Transverse colon (tissue), 4 donors: ENCODE measurements around the gene STOML3. TPM values are rescaled to one million over a fixed set of nuclear protein-coding genes. Genes with fewer than 3 reads are reported as not detected.

Source experiments
- DNase-seq: peaks from one replicate; pipeline ENCODE4 v3.0.0-alpha.2; 2019
- H3K27ac ChIP-seq, 4 donors: fragments of 200-600 bp; sonication (generic); 2 replicates each; pipeline ENCODE4 v1.5.1; 2016 to 2018; ENCODE audit warnings: inconsistent platforms in 4 of 4
- H3K27me3 ChIP-seq: fragments of 200-600 bp; sonication (generic); 2 replicates; pipeline ENCODE4 v1.5.1; 2017; ENCODE audit warnings: inconsistent platforms
- H3K36me3 ChIP-seq, 4 donors: fragments of 200-600 bp; sonication (generic); 2 replicates each; pipeline ENCODE4 v1.5.1; 2017 to 2019; ENCODE audit warnings: inconsistent platforms in 4 of 4
- H3K4me1 ChIP-seq, 4 donors: fragments of 200-600 bp; sonication (generic); 2 replicates each; pipeline ENCODE4 v1.5.1; 2017 to 2020; ENCODE audit warnings: inconsistent platforms in 4 of 4
- H3K4me3 ChIP-seq, 4 donors: fragments of 200-600 bp; sonication (generic); 1 replicate in 1 of 4; 2 replicates in 3 of 4; pipeline versions ENCODE4 v1.5.1 to v1.6.1; 2017 to 2019; ENCODE audit warnings: inconsistent platforms in 4 of 4
- H3K9me3 ChIP-seq, 2 donors: fragments of 200-600 bp; sonication (generic); 2 replicates each; pipeline ENCODE4 v1.5.1; 2017 to 2019; ENCODE audit warnings: inconsistent platforms in 2 of 2
- CTCF ChIP-seq, 5 experiments: fragments of 200-600 bp in 3 of 5; fragments of 450-650 bp in 2 of 5; sonication (generic) in 3 of 5; IDR thresholded peaks; 1 replicate in 2 of 5; 2 replicates in 3 of 5; pipeline ENCODE4 v1.5.1; 2016 to 2017; ENCODE audit warnings: antibody characterized with exemption in 5 of 5, inconsistent platforms in 3 of 5, mild to moderate bottlenecking in 2 of 5, moderate library complexity in 1 of 5
- EP300 ChIP-seq: sonication (generic); formaldehyde crosslinking; IDR thresholded peaks from one replicate; pipeline ENCODE4 v1.6.1; 2017; ENCODE audit warnings: antibody characterized with exemption, low read depth
- POLR2A ChIP-seq: fragments of 450-650 bp; IDR thresholded peaks from one replicate; pipeline ENCODE4 v1.6.1; 2016; ENCODE audit warnings: antibody characterized with exemption, mild to moderate bottlenecking, moderate library complexity
- POLR2AphosphoS5 ChIP-seq, 3 donors: sonication (generic); formaldehyde crosslinking; IDR thresholded peaks; one replicate each; pipeline ENCODE4 v1.6.1; 2016; ENCODE audit warnings: antibody characterized with exemption in 3 of 3
- WGBS, 2 donors: methylation state at CpG; one replicate each; pipeline ENCODE4 v1.1.5; 2018; ENCODE audit warnings: low coverage in 1 of 2; 5-methylcytosine and 5-hydroxymethylcytosine counted together
- in situ Hi-C, 4 donors: fragments of 200-750 bp; cut with MboI; loops; one replicate each; pipeline versions ENCODE4 v1.15.0 to v1.15.1; 2017; ENCODE audit warnings: low sequenced_read_pairs in 3 of 4, low pct_ligation_motif_present in 1 of 4, low pct_unique_long_range_greater_than_20kb in 1 of 4
- intact Hi-C: fragments of 100-400 bp; cut with DNase I; formaldehyde crosslinking; loops from one replicate; pipeline ENCODE4 v1.15.1; 2023; ENCODE audit warnings: low total_unique reads
- total RNA-seq, 4 donors: library from RNA; depleted of rRNA; stranded (reverse); fragments of >200 nt; gene quantifications; one replicate each; pipeline ENCODE4 v1.1.0, GENCODE V29; 2016

The STOML3 gene
- total RNA-seq, 4 donors from 2014 or later, result 0.55 TPM; not detected in 3

- intact Hi-C loops, result no loop called here
- peaks cover 0 to 47% (median 21%) of the 10 kb centered on the region in 4 donors for H3K4me1 ChIP-seq
- TF ChIP-seq POLR2AphosphoS5 (IDR thresholded peaks at IDR 0.05) (peak in 1 of 3 donors; percentile 24), CTCF (IDR thresholded peaks at IDR 0.05) (no peak), EP300 (no peak), POLR2A (no peak)
- 52% methylated on average over 2 of the region's 2 CpGs; no CpG with 5 or more reads in 1 of the 2 donors for WGBS, 2 donors
- H3K36me3 ChIP-seq, result peaks cover 0 to 34% (median 15%) of the 10 kb centered on the region in 4 donors
- no peaks in the 10 kb centered on the region for H3K27me3 ChIP-seq
- DNase-seq, result peak; percentile 15
- no peaks in the 10 kb centered on the region for H3K9me3 ChIP-seq
- no peak overlapping the region for H3K4me3 ChIP-seq
- peak overlapping the region in 3 of 4 donors; percentile 17 to 57 (median 30) for H3K27ac ChIP-seq
- in situ Hi-C loops, result loop anchor here in 1 of 4 donors (25.0 kb wide), 1 partner anchor 587 kb away; the partner anchor contains the start of gene LHFPL6
These were observed 34.8 kb upstream of the STOML3 start for GRCh38 chr13:39025433-39025839.

- no peaks in the 10 kb centered on the region for H3K27me3 ChIP-seq
- TF ChIP-seq CTCF (IDR thresholded peaks at IDR 0.05) (no peak), POLR2A (no peak), EP300 (no peak), POLR2AphosphoS5 (IDR thresholded peaks at IDR 0.05) (peak in 1 of 3 donors; percentile 8)
- no peak overlapping the region for H3K4me3 ChIP-seq
- H3K4me1 ChIP-seq, result peaks cover 0 to 52% (median 21%) of the 10 kb centered on the region in 4 donors
- in situ Hi-C loops, result no loop called here
- intact Hi-C loops, result no loop called here
- peak; percentile 41 for DNase-seq
- H3K9me3 ChIP-seq, result no peaks in the 10 kb centered on the region
- peak overlapping the region in 3 of 4 donors; percentile 40 to 59 (median 47) for H3K27ac ChIP-seq
- H3K36me3 ChIP-seq, result peaks cover 0 to 33% (median 12%) of the 10 kb centered on the region in 4 donors
These were observed 33.1 kb upstream of the STOML3 start for GRCh38 chr13:39023761-39024160.

GRCh38 chr13:39023316-39023715 is 32.7 kb upstream of the STOML3 start:
- TF ChIP-seq POLR2AphosphoS5 (IDR thresholded peaks at IDR 0.05), result no peak
- no peak for TF ChIP-seq EP300
- no peak for TF ChIP-seq CTCF (IDR thresholded peaks at IDR 0.05)
- Histone ChIP-seq H3K4me1 (peaks cover 0 to 52% (median 21%) of the 10 kb centered on the region in 4 donors), H3K27me3 (no peaks in the 10 kb centered on the region), H3K9me3 (no peaks in the 10 kb centered on the region), H3K36me3 (peaks cover 0 to 35% (median 11%) of the 10 kb centered on the region in 4 donors), H3K27ac (peak overlapping the region in 3 of 4 donors; percentile 40 to 59 (median 47)), H3K4me3 (no peak overlapping the region)
- in situ Hi-C loops, result no loop called here
- WGBS, 2 donors, result 49 to 59% methylated on average over 2 of the region's 2 CpGs
- intact Hi-C loops, result no loop called here
- DNase-seq, result no peak

- WGBS, 2 donors, result 72 to 74% methylated on average over 4 of the region's 4 CpGs
- H3K27me3 ChIP-seq, result no peaks in the 10 kb centered on the region
- peaks cover 0 to 48% (median 16%) of the 10 kb centered on the region in 4 donors for H3K4me1 ChIP-seq
- in situ Hi-C loops (no loop called here), intact Hi-C loops (no loop called here)
- TF ChIP-seq POLR2A (no peak), EP300 (no peak), CTCF (IDR thresholded peaks at IDR 0.05) (no peak), POLR2AphosphoS5 (IDR thresholded peaks at IDR 0.05) (no peak)
- H3K4me3 ChIP-seq, result no peak overlapping the region
- peaks cover 0 to 25% (median 9%) of the 10 kb centered on the region in 4 donors for H3K36me3 ChIP-seq
- DNase-seq, result no peak
- H3K9me3 ChIP-seq, result no peaks in the 10 kb centered on the region
- no peak overlapping the region for H3K27ac ChIP-seq
These were observed 30.3 kb upstream of the STOML3 start for GRCh38 chr13:39020853-39021462.
